A549 (cell line): ENCODE measurements around the gene XYLB. TPM values are rescaled to one million over a fixed set of nuclear protein-coding genes. Genes with fewer than 3 reads are reported as not detected.

Source experiments
- ATAC-seq, 2 experiments: fragments of 200-7000 bp in 1 of 2; fragments of >200 bp in 1 of 2; cut with Nextera tagmentation in 1 of 2; cut with Tn5 transposase in 1 of 2; 3 replicates each; pipeline versions ENCODE4 v1.8.0 to v1.9.1; 2018 to 2020; ENCODE audit warnings: mild to moderate bottlenecking in 1 of 2, moderate library complexity in 1 of 2
- CTCF ChIA-PET: fragments of 300-600 bp; sonication (Branson Sonifier 250); formaldehyde crosslinking; extraction: SDS; loops from one replicate; lab custom pipeline; 2021; ENCODE audit warnings: antibody characterized with exemption, inconsistent platforms; lab: Yijun Ruan, JAX
- POLR2A ChIA-PET: fragments of 350-600 bp; formaldehyde crosslinking; extraction: SDS; loops from one replicate; lab custom pipeline; 2021; ENCODE audit warnings: antibody characterized with exemption, inconsistent platforms; lab: Yijun Ruan, JAX
- DNase-seq, 2 experiments: peaks; one replicate each; pipeline versions ENCODE4 v3.0.0 to v3.0.0-alpha.2; 2011 to 2016; ENCODE audit warnings: low read depth in 1 of 2, low spot score in 1 of 2
- FAIRE-seq: peaks from 2 replicates; lab custom pipeline; 2011; peaks lifted over from hg19 to GRCh38; lab: Jason Lieb, UNC
- H3K27ac ChIP-seq, 2 experiments: fragments of >200 bp; sonication (Bioruptor Twin); formaldehyde crosslinking; 3 replicates each; pipeline ENCODE4 v1.5.1; 2016 to 2017
- H3K4me1 ChIP-seq: fragments of >200 bp; sonication (Bioruptor Twin); formaldehyde crosslinking; 3 replicates; pipeline ENCODE4 v1.6.1; 2016
- H3K4me2 ChIP-seq: fragments of >200 bp; sonication (Bioruptor Twin); formaldehyde crosslinking; 3 replicates; pipeline ENCODE4 v1.6.1; 2016
- H3K4me3 ChIP-seq: fragments of >200 bp; sonication (Bioruptor Twin); formaldehyde crosslinking; 3 replicates; pipeline ENCODE4 v1.5.1; 2016
- H3K9me3 ChIP-seq: fragments of >200 bp; sonication (Bioruptor Twin); formaldehyde crosslinking; 3 replicates; pipeline ENCODE4 v1.6.1; 2016
- BHLHE40 ChIP-seq: IDR thresholded peaks from 2 replicates; pipeline ENCODE4 v1.6.1; 2012; ENCODE audit warnings: low read depth, low read length, inconsistent platforms
- CTCF ChIP-seq: fragments of >200 bp; sonication (Bioruptor Twin); formaldehyde crosslinking; IDR thresholded peaks from 3 replicates; pipeline ENCODE4 v1.5.1; 2016
- EHF ChIP-seq: fragments of 250-450 bp; sonication (Bioruptor Pico); IDR thresholded peaks from 2 replicates; pipeline ENCODE4 v1.5.0; 2020; ENCODE audit warnings: mild to moderate bottlenecking
- EHMT2 ChIP-seq: fragments of 200-600 bp; sonication (generic); IDR thresholded peaks from 2 replicates; pipeline ENCODE4 v1.6.1; 2016; ENCODE audit warnings: antibody characterized with exemption, low read depth, mild to moderate bottlenecking, moderate library complexity
- ESRRA ChIP-seq: fragments of 150-350 bp; IDR thresholded peaks from 2 replicates; pipeline ENCODE4 v1.6.1; 2014; ENCODE audit warnings: mild to moderate bottlenecking, low read length, borderline replicate concordance
- FOSB ChIP-seq: fragments of 250-450 bp; sonication (Bioruptor Pico); IDR thresholded peaks from 2 replicates; pipeline ENCODE4 v1.5.0; 2020; ENCODE audit warnings: mild to moderate bottlenecking, moderate library complexity
- GATA3 ChIP-seq: IDR thresholded peaks from 2 replicates; pipeline ENCODE4 v1.6.1; 2012; ENCODE audit warnings: borderline replicate concordance
- HES2 ChIP-seq: fragments of >200 bp; sonication (Bioruptor Twin); formaldehyde crosslinking; IDR thresholded peaks from 2 replicates; pipeline ENCODE4 v1.6.1; 2016
- HOXA7 ChIP-seq: fragments of 250-450 bp; sonication (Bioruptor Pico); IDR thresholded peaks from 2 replicates; pipeline ENCODE4 v1.5.0; 2020; ENCODE audit warnings: mild to moderate bottlenecking, moderate library complexity
- HOXB13 ChIP-seq: fragments of 250-450 bp; sonication (Bioruptor Pico); IDR thresholded peaks from 2 replicates; pipeline ENCODE4 v1.5.0; 2020; ENCODE audit warnings: low read depth, mild to moderate bottlenecking, moderate library complexity
- KDM5A ChIP-seq: fragments of 200-600 bp; sonication (generic); IDR thresholded peaks from 2 replicates; pipeline ENCODE4 v1.6.1; 2016; ENCODE audit warnings: antibody characterized with exemption, mild to moderate bottlenecking
- MAFK ChIP-seq: fragments of 450-650 bp; IDR thresholded peaks from 2 replicates; pipeline ENCODE4 v1.6.1; 2014; ENCODE audit not compliant: partially characterized antibody
- MAZ ChIP-seq: fragments of 150-350 bp; IDR thresholded peaks from 2 replicates; pipeline ENCODE4 v1.6.1; 2014; ENCODE audit warnings: antibody characterized with exemption, low read depth, low read length, borderline replicate concordance
- MYC ChIP-seq: IDR thresholded peaks from 2 replicates; pipeline ENCODE4 v1.6.1; 2012; ENCODE audit warnings: mild to moderate bottlenecking, inconsistent platforms, low read length, improper control_type of control experiment, borderline replicate concordance
- PHF8 ChIP-seq: fragments of 200-600 bp; sonication (generic); IDR thresholded peaks from 2 replicates; pipeline ENCODE4 v1.6.1; 2016; ENCODE audit warnings: low read depth, mild to moderate bottlenecking, antibody characterized with exemption, moderate library complexity, borderline replicate concordance
- POLR2A ChIP-seq: IDR thresholded peaks from 2 replicates; pipeline ENCODE4 v1.6.1; 2012; ENCODE audit warnings: mild to moderate bottlenecking, low read length
- RCOR1 ChIP-seq: fragments of 150-350 bp; IDR thresholded peaks from 2 replicates; pipeline ENCODE4 v1.6.1; 2014; ENCODE audit warnings: antibody characterized with exemption, low read length, low read depth
- RFX5 ChIP-seq: fragments of 450-650 bp; IDR thresholded peaks from 2 replicates; pipeline ENCODE4 v1.7.1; 2014; ENCODE audit warnings: antibody characterized with exemption, mild to moderate bottlenecking, moderate library complexity
- SMC3 ChIP-seq: fragments of >200 bp; sonication (Bioruptor Twin); formaldehyde crosslinking; IDR thresholded peaks from 3 replicates; pipeline ENCODE4 v1.6.1; 2018; ENCODE audit warnings: inconsistent platforms
- WGBS: methylation state at CpG from one replicate; pipeline ENCODE4 v1.1.6; 2017; ENCODE audit errors: missing lambda C conversion rate; 5-methylcytosine and 5-hydroxymethylcytosine counted together
- polyA plus RNA-seq, 4 experiments: library from polyadenylated mRNA; depleted of rRNA in 3 of 4; stranded (reverse); fragments of >200 nt; fragmentation: RNase III in 1 of 4; extraction: RNeasy Plus Mini Kit Qiagen cat#74134 plus additional on column Dnase treatment in 1 of 4; gene quantifications; 2 replicates in 3 of 4; 3 replicates in 1 of 4; pipeline ENCODE4 v1.2.3, GENCODE V29; 2011 to 2017
- TF ChIP-seq, protein P1 (sequence below): fragments of 450-650 bp; IDR thresholded peaks from 2 replicates; pipeline ENCODE4 v1.6.1; 2014; ENCODE audit warnings: antibody characterized with exemption
- TF ChIP-seq, protein P2 (sequence below): fragments of 150-350 bp; IDR thresholded peaks from 2 replicates; pipeline ENCODE4 v1.6.1; 2014; ENCODE audit warnings: low read depth, mild to moderate bottlenecking, low read length
- TF ChIP-seq, protein P3 (sequence below): fragments of 250-450 bp; sonication (Bioruptor Pico); IDR thresholded peaks from 2 replicates; pipeline ENCODE4 v1.5.0; 2020; ENCODE audit warnings: low read depth, mild to moderate bottlenecking, moderate library complexity
- TF ChIP-seq, protein P4 (sequence below): fragments of >200 bp; sonication (Bioruptor Twin); formaldehyde crosslinking; IDR thresholded peaks from 3 replicates; pipeline ENCODE4 v1.6.1; 2016

The XYLB gene
- polyA plus RNA-seq, 2 of the 4 experiments (the other 2 are of a cell fraction) = 4.9 to 5.4 TPM

DNA sequence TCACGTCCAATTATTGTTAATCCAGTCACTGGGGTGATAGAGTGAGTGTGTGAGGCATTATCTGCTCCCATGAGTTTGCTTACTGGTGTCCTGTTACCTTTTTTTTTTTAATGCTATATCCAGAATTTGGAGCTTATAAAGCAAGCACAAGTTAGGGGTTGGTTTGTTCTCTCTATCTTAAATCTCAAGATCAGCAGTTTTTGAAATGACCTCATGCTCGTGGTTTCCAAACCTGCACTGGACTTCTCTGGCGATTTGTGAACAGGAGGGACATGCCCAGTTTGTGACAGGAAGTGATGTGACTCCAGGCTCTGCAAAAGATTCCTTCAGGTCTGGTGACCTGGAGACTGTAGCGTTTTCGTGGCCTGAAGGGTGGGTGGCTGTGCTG lies 25.6 kb downstream of the XYLB start:
- 94% methylated on average over 4 of the region's 5 CpGs for WGBS
- H3K4me3 ChIP-seq = no peak overlapping the region
- ATAC-seq (no peak), FAIRE-seq (no peak), DNase-seq (no peak)
- POLR2A ChIA-PET = no interaction called here
- no peak overlapping the region for H3K4me2 ChIP-seq
- CTCF ChIA-PET = interaction anchor here (1.4 to 1.5 kb wide), 2 partner anchors 108 kb away, joined by 4 to 6 read pairs; no protein-coding TSS in a partner anchor
- TF ChIP-seq KDM5A = no peak
- TF ChIP-seq MAFK = peak; percentile 62
- H3K27ac ChIP-seq = no peak overlapping the region
- H3K9me3 ChIP-seq = no peaks in the 10 kb centered on the region
- H3K4me1 ChIP-seq = no peaks in the 10 kb centered on the region

GRCh38 chr3:38374221-38374620 lies 27.6 kb downstream of the XYLB start:
- no peak for TF ChIP-seq RFX5
- TF ChIP-seq, protein P1, sequence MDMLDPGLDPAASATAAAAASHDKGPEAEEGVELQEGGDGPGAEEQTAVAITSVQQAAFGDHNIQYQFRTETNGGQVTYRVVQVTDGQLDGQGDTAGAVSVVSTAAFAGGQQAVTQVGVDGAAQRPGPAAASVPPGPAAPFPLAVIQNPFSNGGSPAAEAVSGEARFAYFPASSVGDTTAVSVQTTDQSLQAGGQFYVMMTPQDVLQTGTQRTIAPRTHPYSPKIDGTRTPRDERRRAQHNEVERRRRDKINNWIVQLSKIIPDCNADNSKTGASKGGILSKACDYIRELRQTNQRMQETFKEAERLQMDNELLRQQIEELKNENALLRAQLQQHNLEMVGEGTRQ = no peak
- TF ChIP-seq GATA3 = no peak
- FAIRE-seq = no peak
- Histone ChIP-seq H3K9me3 (no peaks in the 10 kb centered on the region), H3K27ac (no peak overlapping the region), H3K4me1 (no peaks in the 10 kb centered on the region), H3K4me3 (no peak overlapping the region), H3K4me2 (no peak overlapping the region)
- no peak for DNase-seq
- POLR2A ChIA-PET = no interaction called here
- ATAC-seq = no peak
- 92% methylated on average over 9 of the region's 9 CpGs for WGBS
- CTCF ChIA-PET = interaction anchor here (0.6 kb wide), 1 partner anchor 451 kb away, joined by 3 read pairs; no protein-coding TSS in a partner anchor

- H3K4me3 ChIP-seq = no peak overlapping the region
- H3K9me3 ChIP-seq = no peaks in the 10 kb centered on the region
- DNase-seq = no peak
- no peaks in the 10 kb centered on the region for H3K4me1 ChIP-seq
- no peak overlapping the region for H3K27ac ChIP-seq
- 89% methylated on average over 5 of the region's 6 CpGs for WGBS
- POLR2A ChIA-PET = no interaction called here
- H3K4me2 ChIP-seq = no peak overlapping the region
- ATAC-seq = peak in 1 of 2 experiments; percentile 33; a peak in 1 of 6 replicates
- TF ChIP-seq HOXA7 (CRISPR knock-in tag) (no peak), PHF8 (no peak), EHF (CRISPR knock-in tag) (no peak), MAZ (no peak), FOSB (CRISPR knock-in tag) (no peak)
- TF ChIP-seq, protein P2, sequence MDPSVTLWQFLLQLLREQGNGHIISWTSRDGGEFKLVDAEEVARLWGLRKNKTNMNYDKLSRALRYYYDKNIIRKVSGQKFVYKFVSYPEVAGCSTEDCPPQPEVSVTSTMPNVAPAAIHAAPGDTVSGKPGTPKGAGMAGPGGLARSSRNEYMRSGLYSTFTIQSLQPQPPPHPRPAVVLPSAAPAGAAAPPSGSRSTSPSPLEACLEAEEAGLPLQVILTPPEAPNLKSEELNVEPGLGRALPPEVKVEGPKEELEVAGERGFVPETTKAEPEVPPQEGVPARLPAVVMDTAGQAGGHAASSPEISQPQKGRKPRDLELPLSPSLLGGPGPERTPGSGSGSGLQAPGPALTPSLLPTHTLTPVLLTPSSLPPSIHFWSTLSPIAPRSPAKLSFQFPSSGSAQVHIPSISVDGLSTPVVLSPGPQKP = no peak
- CTCF ChIA-PET = interaction anchor here (0.6 to 2.0 kb wide), 3 partner anchors 29 to 452 kb away, joined by 3 to 6 read pairs (median 4); partner anchors contain the start of gene XYLB
- FAIRE-seq = no peak
Observed at GRCh38 chr3:38375072-38375471, 28.5 kb downstream of the XYLB start.

- no peaks in the 10 kb centered on the region for H3K4me1 ChIP-seq
- H3K4me2 ChIP-seq = no peak overlapping the region
- 98% methylated on average over 8 of the region's 8 CpGs for WGBS
- ChIA-PET CTCF (interaction anchor here (1.5 to 2.0 kb wide), 2 partner anchors 29 to 105 kb away, joined by 4 to 6 read pairs; partner anchors contain the start of gene XYLB), POLR2A (no interaction called here)
- H3K9me3 ChIP-seq = no peaks in the 10 kb centered on the region
- DNase-seq (no peak), FAIRE-seq (no peak), ATAC-seq (no peak)
- H3K4me3 ChIP-seq = no peak overlapping the region
- H3K27ac ChIP-seq = no peak overlapping the region
- no peak for TF ChIP-seq HES2
- TF ChIP-seq, protein P3, sequence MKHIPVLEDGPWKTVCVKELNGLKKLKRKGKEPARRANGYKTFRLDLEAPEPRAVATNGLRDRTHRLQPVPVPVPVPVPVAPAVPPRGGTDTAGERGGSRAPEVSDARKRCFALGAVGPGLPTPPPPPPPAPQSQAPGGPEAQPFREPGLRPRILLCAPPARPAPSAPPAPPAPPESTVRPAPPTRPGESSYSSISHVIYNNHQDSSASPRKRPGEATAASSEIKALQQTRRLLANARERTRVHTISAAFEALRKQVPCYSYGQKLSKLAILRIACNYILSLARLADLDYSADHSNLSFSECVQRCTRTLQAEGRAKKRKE (CRISPR knock-in tag) = no peak
- TF ChIP-seq MYC = no peak
- TF ChIP-seq BHLHE40 = no peak
- TF ChIP-seq ESRRA = no peak
- no peak for TF ChIP-seq EHF (CRISPR knock-in tag)
- TF ChIP-seq, protein P1 = no peak
- no peak for TF ChIP-seq CTCF
- no peak for TF ChIP-seq POLR2A
- TF ChIP-seq HOXB13 (CRISPR knock-in tag) = no peak
- no peak for TF ChIP-seq SMC3
- TF ChIP-seq GATA3 = no peak
- no peak for TF ChIP-seq EHMT2
- no peak for TF ChIP-seq RCOR1
- TF ChIP-seq, protein P4, sequence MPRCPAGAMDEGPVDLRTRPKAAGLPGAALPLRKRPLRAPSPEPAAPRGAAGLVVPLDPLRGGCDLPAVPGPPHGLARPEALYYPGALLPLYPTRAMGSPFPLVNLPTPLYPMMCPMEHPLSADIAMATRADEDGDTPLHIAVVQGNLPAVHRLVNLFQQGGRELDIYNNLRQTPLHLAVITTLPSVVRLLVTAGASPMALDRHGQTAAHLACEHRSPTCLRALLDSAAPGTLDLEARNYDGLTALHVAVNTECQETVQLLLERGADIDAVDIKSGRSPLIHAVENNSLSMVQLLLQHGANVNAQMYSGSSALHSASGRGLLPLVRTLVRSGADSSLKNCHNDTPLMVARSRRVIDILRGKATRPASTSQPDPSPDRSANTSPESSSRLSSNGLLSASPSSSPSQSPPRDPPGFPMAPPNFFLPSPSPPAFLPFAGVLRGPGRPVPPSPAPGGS = no peak
Observed at GRCh38 chr3:38375488-38376097, 29.0 kb downstream of the XYLB start.
